Left kidney (tissue), 2 donors: ENCODE measurements around the gene EBNA1BP2. TPM values are rescaled to one million over a fixed set of nuclear protein-coding genes. Genes with fewer than 3 reads are reported as not detected.
"Not testable (repeated sequence)": the region's sequence is repeated elsewhere in the genome, so short reads cannot be mapped to it uniquely, and the experiment has no call there.

Source experiments
- DNase-seq: peaks from one replicate; pipeline ENCODE4 v3.0.0-alpha.2; 2013
- polyA plus RNA-seq: library from polyadenylated mRNA; unstranded; fragments of 120-200 nt; gene quantifications from one replicate; pipeline ENCODE4 v1.2.1, GENCODE V29; 2013; ENCODE audit not compliant: insufficient read length

EBNA1BP2 gene
- polyA plus RNA-seq, 1 donor = 77.5 TPM

DNA sequence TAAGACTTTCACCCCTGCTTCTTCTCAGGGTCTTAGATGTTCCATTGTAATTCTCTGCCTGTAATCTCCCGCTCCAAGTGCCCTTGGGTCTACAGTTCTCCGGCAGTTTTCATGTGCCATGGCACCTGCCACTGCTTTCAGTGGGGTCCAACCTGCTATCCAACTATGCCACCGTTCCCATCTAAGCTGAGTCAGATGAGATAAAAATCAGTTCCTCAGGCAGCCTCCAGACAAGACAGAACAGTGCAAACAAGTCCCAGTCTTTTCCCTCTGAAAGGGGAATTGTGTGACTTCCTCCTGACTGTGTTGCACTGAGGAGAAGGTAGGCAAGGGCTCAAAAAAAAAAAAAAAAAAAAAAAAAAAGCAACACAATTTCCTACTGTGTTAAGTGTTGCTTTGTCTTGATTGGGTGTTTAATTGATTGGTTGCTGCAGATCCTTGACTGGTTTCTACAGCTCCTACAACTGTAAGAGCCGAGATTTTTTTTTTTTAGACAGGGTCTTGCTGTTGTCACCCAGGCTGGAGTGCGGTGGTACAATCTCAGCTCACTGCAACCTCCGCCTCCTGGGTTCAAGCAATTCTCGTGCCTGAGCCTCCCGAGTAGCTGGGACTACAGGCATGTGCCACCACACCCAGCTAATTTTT lies 50.7 kb downstream of the EBNA1BP2 start:
- DNase-seq = peak; percentile 14

DNA sequence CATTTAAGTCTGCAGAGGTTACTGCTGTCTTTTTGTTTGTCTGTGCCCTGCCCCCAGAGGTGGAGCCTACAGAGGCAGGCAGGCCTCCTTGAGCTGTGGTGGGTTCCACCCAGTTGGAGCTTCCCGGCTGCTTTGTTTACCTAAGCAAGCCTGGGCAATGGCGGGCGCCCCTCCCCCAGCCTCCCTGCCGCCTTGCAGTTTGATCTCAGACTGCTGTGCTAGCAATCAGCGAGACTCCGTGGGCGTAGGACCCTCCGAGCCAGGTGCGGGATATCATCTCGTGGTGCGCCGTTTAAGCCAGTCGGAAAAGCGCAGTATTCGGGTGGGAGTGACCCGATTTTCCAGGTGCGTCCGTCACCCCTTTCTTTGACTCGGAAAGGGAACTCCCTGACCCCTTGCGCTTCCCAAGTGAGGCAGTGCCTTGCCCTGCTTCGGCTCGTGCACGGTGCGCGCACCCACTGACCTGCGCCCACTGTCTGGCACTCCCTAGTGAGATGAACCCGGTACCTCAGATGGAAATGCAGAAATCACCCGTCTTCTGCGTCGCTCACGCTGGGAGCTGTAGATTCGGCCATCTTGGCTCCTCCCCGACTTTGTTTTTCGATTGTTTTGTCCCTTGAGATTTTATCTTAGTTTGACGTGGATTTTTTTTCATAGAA lies 52.0 kb downstream of the EBNA1BP2 start:
- DNase-seq = not testable (repeated sequence)

Other genes starting within 250 kb of the EBNA1BP2 start
- 31.7 TPM for gene SLC2A1, start 213.4 kb downstream of the EBNA1BP2 start, polyA plus RNA-seq
- gene CFAP57, start within 50 bp of the EBNA1BP2 start, polyA plus RNA-seq = 5.4 TPM
- gene TMEM125, start 97.7 kb upstream of the EBNA1BP2 start, polyA plus RNA-seq = 15.6 TPM
- gene C1orf210, start 113.3 kb upstream of the EBNA1BP2 start, polyA plus RNA-seq = 21.1 TPM
- gene TIE1, start 128.7 kb upstream of the EBNA1BP2 start, polyA plus RNA-seq = 47.3 TPM
- 0.83 TPM for gene MPL, start 165.5 kb upstream of the EBNA1BP2 start, polyA plus RNA-seq
- gene CDC20, start 186.7 kb upstream of the EBNA1BP2 start, polyA plus RNA-seq = 47.4 TPM
- 84.1 TPM for gene ELOVL1, start 195.7 kb upstream of the EBNA1BP2 start, polyA plus RNA-seq
- 39.3 TPM for gene MED8, start 217.5 kb upstream of the EBNA1BP2 start, polyA plus RNA-seq
- 31.4 TPM for gene SZT2, start 217.6 kb upstream of the EBNA1BP2 start, polyA plus RNA-seq